HG03066 (cell line): Measurements from ENCODE around the gene HOXA9.

ENCODE experiments used
- ATAC-seq: cut with Tn5 transposase; IDR thresholded peaks from one replicate; pipeline ENCODE4 v1.9.1; 2021; ENCODE audit warnings: low read depth; ENCODE audit not compliant: unreplicated experiment

The HOXA9 gene

DNA sequence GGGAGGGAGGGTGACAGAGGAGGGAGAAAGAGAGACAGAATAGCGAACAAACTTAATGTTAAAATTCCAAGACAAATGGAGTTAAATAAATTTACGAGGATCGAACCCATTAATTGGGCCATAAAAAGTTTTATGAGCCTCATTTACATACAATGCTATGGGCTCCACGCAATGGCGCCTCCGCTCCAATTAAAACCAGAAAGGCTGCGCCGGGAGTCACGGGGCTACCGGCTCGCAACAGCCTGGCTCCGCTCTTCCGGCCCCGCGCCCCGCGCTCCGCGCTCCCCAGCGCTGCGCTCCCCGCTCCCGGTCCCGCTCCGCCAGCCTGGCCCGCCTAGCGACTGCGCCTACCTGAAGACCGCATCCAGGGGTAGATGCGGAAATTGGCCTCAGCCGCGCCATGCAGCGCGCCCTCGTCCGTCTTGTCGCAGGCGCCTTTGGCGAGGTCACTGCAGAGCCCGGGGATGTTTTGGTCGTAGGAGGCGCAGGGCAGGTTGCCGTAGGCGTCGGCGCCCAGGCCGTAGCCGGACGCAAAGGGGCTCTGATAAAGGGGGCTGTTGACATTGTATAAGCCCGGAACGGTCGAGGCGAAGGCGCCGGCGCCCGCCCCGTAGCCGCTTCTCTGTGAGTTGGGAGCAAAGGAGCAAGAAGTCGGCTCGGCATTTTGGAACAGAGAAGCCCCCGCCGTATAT lies 9.4 kb downstream of the HOXA9 start:
- no peak for ATAC-seq

DNA sequence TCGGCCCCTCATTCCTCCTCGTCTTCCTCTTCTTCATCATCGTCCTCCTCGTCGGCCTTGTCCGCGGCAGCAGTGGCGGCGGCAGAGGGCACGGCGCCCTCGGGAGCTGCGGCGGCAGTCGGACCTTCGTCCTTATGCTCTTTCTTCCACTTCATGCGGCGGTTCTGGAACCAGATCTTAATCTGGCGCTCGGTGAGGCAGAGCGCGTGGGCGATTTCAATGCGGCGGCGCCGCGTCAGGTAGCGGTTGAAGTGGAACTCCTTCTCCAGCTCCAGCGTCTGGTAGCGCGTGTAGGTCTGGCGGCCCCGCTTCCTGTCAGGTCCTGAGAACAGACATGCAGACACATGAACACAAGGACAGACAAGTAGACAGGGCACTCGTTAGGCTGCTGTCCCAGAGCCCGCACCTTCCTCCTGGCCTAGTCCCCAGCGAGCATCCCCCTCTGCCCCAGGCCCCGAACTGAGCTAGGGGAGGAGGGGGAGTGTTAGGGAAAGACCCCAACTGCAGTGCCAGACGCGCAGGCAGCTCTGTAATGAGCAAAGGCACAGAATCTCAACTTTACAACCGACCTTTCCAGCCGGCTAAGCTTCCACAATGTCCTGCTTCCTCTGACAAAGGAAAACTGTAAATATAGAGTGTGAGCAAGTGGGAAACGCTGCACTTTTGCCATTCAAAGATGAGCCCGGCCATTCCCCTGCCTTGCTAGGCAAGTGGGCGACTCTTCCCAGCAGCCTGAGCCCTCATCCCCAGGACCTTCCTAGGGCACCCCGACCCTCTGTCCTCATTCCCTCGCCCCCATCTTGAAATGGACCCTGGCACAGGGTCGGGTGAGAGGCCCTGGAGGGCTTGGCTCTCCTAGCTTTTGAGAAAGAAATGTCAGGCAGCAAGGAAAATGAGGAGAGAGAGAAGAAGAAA lies 10.2 kb downstream of the HOXA9 start:
- ATAC-seq = no peak

GRCh38 chr7:27154369-27154768 lies 11.0 kb downstream of the HOXA9 start:
- no peak for ATAC-seq

DNA sequence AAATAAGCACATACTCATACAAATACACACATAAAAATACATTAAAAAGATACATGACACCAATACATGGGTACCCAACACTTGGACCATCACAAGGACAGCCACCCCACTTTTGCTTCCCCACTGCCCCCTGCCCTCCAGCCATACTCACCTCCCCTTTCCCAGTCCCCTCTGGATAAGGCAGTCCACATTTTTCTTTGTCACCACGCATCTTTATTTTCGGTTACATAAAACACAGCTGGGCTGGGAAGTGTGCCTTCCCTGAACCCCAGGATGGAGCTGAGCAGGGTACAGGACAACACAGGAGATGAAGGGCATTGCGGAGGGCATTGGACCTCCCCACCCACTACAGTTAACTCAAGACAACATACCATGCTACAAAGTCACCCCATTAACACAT lies 11.8 kb downstream of the HOXA9 start:
- no peak for ATAC-seq

DNA sequence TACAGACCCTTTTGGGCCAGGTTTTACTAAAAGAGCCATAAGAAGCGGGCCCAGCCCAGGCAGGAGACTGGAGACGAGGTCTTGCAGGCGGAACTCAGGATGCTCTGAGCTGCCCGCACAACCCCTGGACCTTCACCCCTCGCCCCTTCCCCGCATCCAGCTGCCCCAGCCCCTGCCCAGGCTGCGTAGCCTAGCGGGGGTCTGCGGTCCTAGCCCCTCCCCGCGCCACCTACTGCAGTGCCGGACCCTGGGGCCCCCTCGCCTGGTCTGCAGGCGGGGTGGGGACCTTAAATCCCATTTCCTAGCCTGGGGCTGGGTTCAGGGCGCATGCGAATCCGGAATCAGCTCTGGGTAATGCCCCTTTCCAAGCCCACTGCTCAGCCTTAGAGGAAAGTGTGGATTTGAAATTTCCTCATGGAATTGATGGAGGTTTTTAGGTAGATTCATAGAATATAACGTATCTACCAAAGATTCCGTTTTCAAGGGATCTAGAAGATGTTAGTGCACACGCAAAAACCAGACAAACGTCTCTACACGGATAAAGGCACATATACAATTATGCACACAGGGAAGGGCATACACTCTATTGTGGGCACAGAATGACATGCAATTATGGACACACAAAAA lies 12.4 kb downstream of the HOXA9 start:
- ATAC-seq = no peak

GRCh38 chr7:27151931-27152815 lies 13.2 kb downstream of the HOXA9 start, which contains the start of gene HOXA3:
HOXA3 (minus strand) TSS chr7:27152583; CDS start chr7:27110640, 41,943 bp downstream.
- no peak for ATAC-seq

GRCh38 chr7:27151341-27151930 lies 13.9 kb downstream of the HOXA9 start:
- ATAC-seq = no peak

- peak; percentile 71 for ATAC-seq
Measured at GRCh38 chr7:27150568-27151340, 14.6 kb downstream of the HOXA9 start.

DNA sequence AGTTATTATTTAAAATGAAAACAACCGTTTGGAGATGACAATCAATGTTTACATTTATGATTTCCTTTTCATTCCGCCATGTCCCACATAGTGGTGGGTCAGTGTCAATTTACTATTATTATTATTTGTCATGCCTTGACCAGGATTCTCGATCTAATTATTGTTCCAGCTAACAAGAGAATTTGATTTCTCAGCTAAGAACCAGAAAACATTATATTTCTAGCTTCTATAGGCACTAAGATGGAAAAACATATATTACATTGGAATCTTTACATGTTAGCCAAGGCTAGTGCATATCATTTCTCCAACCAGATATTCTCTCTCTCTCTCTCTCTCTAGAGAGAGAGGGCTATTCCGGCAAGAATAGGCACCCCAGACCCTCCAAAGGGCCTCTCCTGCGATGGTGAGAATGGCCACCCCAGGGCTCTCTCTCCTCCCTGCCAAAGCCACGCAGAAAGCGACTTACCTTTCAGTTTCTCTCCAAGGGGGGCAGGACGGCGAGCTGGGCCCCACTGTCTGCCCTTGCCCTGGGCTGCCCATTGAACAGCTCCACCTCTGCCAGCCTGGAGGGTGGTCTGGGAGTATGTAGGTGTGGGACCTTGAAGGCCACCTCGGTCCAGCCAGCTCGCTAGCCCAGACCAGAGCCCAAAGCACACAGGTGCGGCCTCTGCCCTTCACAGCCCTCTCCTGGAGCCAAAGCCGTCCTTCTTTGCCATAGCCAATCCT lies 15.3 kb downstream of the HOXA9 start:
- ATAC-seq = peak; percentile 10

DNA sequence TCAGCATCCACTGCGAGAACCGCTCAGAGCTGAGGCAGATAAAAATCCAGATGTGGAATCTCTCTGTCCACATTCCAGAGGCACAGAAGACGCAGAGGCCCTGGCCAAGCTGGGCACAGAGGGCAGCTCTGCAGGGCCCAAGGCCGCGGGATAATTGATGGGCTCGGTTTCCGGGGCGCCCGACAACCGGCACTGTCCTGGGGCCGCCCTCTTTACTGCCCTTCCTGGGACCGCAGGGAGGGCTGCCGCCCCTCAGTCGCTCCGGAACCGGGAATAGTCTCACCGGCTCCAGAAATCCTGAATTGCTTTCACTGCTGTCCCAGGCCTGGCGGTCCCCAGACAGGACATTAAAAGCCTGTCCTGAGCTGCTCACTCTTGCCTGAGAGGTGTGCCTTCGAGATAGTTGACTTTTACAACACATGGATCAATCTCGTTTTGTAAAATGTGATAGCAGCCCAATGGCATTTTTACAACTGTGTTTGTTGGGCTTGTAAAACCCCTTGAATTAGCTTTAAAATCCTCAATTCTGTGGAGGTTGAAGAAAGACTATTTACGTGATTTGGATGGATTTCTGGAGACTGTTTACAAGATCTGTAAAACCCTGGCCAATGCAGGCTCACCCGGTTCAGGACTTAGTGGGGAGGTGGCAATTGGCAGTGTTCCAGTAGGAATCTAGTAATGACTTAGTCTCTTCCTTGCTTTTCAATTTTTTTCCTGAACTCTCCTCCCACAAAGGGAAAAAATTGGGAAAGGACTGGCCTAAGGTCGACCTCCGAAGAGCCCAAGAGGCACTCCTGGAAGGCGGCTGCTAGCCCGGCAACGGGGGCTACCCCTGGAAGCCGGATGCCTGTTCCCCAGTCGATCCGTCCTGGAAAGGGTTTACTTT lies 16.3 kb downstream of the HOXA9 start:
- ATAC-seq = no peak

DNA sequence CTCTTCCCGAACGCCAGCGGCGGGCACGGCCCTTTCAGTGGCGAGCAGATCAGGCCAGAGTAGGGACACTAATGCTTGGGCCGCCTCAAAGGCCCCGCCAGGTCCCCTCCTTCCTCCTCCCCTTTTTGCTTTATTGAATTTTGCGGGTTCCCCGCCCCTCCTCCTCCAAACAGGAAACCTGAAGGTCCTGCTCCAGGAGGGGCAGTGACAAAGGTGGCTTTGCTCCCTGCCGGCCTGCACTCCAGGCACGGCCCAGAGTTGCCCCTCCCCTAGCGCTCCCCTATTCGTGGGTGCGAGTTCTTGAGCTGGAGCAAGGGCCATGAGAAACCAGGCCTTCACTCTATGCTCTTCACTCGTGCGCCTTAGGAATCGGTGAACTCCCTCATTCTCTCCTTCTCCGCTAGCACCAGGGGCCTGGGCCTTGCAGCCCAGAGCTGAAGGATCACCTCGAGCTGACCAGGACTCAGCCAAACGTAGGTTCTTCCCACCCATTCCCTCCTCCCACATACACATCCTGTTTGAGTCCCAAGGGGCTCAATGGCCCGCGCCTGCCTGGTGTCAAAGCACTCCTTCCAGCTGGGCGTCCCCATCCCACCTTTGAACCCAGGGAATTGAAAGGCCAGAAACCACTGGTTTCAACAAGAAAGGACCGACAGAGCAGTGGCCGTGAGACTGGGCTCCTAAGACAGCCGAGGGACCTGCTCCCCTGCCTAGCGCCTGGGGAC lies 17.1 kb downstream of the HOXA9 start:
- no peak for ATAC-seq

DNA sequence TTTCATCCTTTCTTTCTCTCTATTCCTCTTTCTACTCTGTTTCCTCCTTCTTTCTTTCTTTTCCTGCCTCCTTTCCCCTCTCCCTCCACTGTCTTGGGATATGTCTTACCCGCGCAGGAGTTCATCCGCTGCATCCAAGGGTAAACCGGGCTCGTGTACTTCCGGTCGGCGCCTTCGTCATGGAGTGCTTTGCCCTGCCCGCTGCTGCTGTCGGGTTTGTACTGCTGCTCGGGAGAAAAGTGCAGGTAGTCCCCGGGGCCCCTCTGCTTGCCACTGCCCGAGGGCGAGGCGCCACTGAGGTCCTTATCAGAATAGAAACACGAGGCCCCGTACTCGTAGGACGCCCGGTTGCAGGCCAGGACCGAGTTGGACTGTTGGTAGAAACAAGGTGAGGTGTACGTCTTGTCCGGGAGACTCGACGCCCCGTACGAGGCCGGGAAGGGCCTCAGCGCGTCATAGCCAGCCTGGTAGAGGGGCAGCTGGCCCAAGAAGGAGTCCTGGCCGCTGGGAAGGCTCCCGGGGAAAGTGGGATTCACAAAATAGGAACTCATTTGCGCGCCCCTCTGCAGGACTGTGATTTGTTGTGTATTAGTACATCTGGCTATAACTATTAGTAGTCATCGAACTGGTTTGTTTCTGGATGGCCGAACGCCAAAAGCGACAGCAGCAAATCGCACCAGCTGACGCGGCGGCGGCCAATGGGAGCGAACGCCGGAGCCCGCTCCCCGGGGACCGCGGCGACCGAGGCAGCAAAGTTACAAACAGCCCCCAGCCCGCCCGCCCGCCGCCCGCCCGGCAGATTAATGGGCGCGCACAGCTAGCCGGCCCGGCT lies 17.9 kb downstream of the HOXA9 start, which contains the start of gene HOXA6:
Gene HOXA6 (minus strand): TSS at position 576 of the 832 bp plus-strand sequence. CDS start 25 bp downstream, at position 551.
- ATAC-seq = no peak

DNA sequence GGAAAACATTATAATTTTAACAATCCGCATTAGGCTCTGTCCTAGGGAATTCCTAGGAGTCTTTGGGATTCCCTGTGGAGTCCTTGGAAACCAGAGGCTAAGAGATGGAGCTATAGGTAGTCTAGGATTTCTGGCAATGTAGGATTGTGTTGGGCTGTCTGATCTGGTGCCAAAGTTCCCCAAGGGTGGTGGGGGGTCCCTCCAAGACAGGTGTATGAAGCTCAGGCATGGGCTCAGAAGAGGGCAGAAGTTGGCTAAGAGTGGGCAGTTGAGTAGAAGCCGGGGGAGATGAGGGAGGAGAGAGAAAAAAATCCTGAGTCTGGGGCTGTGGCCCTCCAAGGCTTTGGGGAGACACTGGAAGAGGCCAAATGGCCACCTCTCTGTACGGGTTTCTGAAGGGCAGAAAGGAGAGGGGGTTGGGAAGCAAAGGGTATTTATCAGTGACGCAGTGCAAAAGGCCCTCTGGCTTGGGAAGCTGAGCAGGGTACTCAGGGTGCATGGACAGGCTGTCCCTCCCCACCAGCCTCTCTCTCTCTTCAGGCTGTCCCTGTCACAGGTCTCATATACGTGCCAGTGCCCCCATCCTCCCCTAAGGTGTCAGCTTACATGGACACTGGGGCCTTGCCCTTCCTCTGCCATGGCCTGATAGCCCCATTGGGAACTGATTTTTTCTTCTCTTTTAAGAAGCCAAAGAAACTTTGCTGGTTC lies 18.7 kb downstream of the HOXA9 start:
- ATAC-seq = no peak

DNA sequence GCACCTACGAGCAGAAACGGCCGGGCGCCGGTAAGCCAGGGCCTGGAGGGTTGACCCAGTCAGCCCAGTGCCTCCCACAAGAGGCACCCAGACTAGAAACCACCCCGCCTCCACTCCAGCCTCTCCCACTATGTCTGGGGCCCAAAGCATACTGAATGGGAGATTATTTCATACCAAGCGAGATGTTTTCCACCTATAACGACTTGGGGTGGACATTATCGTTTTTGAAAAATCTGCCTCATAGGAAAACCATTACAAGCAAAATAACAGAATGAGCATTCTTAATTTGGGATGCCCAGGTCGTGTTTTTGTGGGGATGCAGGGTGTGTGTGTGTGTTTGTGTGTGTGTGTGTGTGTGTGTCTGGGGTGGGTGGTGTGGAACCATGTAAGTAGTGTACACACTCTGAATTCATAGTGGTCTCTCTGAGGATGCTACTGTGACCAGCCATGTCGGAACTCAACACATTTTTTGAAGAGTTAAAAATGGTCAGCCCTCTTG lies 19.4 kb downstream of the HOXA9 start:
- no peak for ATAC-seq
